Choroid plexus epithelial cell (primary cell): Measurements from ENCODE around the gene GPSM3.

ENCODE experiments used
- DNase-seq: peaks from one replicate; pipeline ENCODE4 v3.0.0-alpha.2; 2010; ENCODE audit warnings: low read depth
- H3K4me3 ChIP-seq: 2 replicates; pipeline ENCODE4 v1.5.1; 2011; ENCODE audit warnings: low read depth, mild to moderate bottlenecking, control low read depth, low read length, moderate library complexity
- CTCF ChIP-seq: conservative IDR thresholded peaks from 2 replicates; pipeline ENCODE4 v1.5.1; 2011; ENCODE audit warnings: low read depth, mild to moderate bottlenecking, control low read depth, inconsistent platforms, low read length, moderate library complexity

GPSM3 gene

DNA sequence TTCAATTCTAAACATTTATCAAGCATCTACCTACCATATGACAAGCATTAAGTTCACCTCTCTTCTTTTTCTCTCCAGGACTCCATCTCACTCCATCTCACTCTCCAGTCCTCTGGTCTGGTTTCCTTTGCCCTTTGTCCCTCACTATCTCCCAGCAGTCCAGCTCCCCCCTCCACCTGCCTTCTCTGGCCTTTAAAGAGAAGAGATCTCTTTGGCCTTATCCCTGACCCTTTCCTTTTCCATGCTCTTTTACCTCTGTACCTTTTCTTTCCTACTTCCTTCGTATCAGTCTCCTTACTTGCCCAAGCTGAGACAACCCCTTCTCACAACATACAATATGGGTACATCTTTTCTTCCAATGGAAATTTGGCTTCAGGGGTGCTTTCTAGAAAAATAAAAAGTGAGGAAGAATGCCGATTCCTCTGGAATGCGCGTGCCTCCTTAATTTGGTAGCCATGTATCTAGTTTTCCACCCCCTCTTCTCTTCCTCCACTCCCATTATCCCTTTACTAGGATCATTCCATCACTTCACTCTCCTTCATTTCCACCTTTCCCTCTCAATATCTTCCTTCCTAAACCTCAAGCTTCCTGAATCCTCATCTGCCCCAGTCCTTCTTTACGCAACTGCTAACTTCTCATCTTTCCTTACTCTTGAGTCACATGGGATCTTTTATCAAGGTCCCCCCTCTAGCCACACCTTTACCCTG, 15.8 kb downstream of the GPSM3 start:
- peak; percentile 75 for DNase-seq
- no peak for TF ChIP-seq CTCF
- peak overlapping the region; percentile 97 for H3K4me3 ChIP-seq

DNA sequence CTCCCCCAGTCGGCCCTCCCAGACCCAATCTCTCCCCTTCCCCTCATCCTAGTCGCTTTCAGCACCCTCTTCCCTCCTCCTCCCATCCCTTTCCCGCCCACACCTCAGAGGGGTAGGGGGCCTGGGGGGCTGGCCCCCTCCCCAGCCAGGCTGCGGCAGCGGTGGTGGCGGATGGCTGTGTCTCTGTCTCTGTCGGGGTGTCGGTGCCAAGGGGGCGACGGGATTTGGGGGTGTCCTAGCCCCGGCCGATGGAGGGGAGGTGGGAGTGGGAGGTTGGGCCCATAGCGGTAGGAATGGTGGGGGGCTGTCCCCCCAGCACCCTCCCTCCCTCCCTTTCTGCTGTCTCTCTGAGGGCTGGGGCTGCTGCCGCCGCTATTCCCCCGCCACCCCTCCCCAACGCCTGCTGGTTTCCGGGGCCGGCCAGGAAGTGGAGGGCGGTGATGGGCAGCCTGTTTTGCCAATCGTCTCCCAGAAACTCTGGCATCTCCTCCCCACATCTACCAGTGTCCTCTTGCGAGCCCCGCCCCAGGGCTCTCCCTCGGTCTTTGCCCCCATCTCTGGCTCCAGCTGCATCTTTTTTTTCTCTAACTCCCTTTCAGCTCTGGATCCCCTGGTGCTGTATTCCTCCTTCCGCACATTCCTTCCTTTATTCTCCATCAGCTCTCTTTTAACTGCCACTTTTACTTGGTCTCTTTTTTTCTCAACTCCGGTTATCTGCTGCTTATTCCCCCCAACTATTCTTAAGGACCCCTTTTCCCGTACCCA, 16.6 kb downstream of the GPSM3 start, which contains the start of gene AGPAT1:
AGPAT1 (minus strand) TSS at position 374 of the 765 bp plus-strand sequence. CDS start 4,588 bp downstream, outside the sequence.
- DNase-seq = peak; percentile 99
- no peak for TF ChIP-seq CTCF
- H3K4me3 ChIP-seq = peak within 1 kb of the TSS; percentile 97

DNA sequence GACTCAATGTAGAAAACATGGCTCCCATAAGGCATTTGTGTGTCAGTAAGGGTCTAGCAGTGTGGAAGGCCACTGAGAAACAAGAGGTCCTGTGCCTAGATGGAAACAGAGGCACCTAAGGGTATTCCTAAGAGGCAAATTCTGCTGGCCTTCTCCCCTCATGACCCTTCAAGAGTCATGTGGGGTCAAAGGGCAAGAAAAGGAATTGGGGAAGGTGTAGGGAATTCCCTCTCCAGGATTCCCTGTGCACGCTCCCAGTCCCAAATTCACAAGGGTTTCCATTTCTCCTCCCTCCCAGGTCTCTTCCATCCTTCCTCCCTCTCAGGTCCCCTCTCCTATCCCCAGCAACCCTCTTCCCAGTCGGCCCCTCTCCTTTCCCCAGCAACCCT, 17.1 kb downstream of the GPSM3 start:
- peak overlapping the region; percentile 97 for H3K4me3 ChIP-seq
- TF ChIP-seq CTCF = no peak
- no peak for DNase-seq

DNA sequence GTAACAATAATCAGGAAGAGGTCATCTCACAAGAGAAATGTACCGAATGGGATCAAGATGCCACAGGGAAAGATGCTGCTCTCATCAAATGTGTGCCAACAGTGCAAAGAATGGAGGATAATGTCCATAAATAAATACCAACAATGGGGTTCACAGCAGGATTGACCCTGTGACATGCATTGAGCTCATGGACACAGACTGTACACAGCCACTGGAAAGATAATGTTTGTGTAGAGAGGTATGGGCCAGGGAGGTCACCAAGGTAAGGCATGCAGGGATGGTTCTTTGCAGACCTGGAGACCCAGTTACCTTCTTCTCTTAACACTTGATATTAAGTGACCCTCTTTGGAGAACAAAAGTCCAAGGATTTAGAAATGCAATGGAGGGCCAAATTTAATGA, 18.0 kb downstream of the GPSM3 start:
- TF ChIP-seq CTCF = no peak
- DNase-seq = no peak
- peak overlapping the region; percentile 97 for H3K4me3 ChIP-seq

DNA sequence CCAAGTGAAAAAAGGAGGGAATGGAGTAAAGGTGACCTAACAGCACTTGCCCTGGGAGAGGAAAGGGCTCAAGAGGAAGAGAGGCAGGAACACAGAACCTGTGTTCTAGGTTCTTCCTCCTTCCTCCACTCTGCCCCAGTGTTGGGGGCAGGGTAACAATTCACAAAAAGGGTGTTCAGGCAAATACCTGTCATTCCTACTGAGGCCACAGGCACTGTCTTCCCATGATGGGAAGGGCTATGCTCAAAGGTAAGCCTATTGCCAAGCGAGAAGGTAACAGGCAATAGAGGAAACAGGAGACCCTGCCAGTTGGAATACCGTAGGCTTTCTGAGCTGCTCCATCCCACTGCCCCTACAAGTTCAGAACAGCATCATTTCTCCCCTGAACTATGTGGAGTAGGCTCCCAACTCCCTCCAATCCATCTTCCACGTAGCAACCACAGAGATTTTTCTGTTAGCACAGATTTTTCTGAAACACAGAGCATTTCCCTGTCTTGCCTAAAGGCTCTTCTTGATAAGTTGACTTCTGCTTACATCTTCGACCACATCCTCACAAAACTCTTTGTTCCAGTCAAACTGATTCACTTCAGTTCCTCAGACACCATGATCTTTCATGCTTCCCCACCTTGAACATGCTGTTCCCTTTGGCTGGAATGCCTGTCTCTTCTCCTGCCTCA, 19.3 kb downstream of the GPSM3 start:
- no peak for DNase-seq

GRCh38 chr6:32171234-32171633, 21.2 kb downstream of the GPSM3 start:
- DNase-seq = no peak
- no peak overlapping the region for H3K4me3 ChIP-seq

More for the DNA sequence above, 19.3 kb downstream of the GPSM3 start:
- H3K4me3 ChIP-seq = no peak overlapping the region
- no peak for TF ChIP-seq CTCF

More at GRCh38 chr6:32171234-32171633, 21.2 kb downstream of the GPSM3 start:
- no peak for TF ChIP-seq CTCF
